NK-92 (cell line): ENCODE results near the gene CCAR1.
"Not testable (repeated sequence)": the region's sequence is repeated elsewhere in the genome, so short reads cannot be mapped to it uniquely, and the experiment has no call there.

Experiments
- DNase-seq: peaks from one replicate; lab custom pipeline; 2025; ENCODE audit not compliant: unreplicated experiment; lab: John Stamatoyannopoulos, UW

Gene CCAR1

GRCh38 chr10:68756766-68757165, 35.7 kb downstream of the CCAR1 start:
- DNase-seq: no peak

GRCh38 chr10:68759223-68759863, 38.3 kb downstream of the CCAR1 start:
- no peak for DNase-seq

DNA sequence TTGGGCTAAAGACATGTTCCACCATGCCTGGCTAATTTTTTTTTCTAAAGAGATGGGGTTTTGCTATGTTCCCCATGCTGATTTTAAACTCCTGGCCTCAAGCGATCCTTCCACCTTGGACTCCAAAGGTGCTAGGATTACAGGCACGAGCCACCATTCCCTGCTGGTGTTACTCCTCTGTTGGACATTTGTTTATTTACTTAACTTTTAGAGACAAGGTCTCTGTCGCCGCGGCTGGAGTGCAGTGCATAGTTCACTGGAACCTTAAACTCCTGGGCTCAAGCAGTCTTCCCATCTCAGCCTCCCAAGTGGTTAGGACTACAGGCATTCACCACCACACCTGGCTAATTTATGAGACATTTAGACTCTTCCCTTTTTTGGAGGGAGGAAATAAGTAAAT, 38.9 kb downstream of the CCAR1 start:
- no peak for DNase-seq

DNA sequence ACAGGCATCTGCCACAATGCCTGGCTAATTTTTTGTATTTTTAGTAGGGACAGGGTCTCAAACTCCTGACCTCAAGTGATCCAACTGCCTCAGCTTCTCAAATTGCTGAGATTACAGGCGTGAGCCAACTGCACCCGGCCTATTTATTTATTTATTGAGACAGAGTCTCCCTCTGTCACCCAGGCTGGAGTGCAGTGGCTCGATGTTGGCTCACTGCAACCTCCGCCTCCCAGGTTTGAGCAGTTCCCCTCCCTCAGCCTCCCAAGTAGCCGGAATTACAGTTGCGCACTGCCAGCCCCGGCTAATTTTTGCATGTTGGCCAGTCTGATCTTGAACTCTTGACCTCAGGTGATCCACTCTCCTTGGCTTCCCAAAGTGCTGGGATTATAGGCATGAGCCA, 46.4 kb downstream of the CCAR1 start:
- not testable (repeated sequence) for DNase-seq

DNA sequence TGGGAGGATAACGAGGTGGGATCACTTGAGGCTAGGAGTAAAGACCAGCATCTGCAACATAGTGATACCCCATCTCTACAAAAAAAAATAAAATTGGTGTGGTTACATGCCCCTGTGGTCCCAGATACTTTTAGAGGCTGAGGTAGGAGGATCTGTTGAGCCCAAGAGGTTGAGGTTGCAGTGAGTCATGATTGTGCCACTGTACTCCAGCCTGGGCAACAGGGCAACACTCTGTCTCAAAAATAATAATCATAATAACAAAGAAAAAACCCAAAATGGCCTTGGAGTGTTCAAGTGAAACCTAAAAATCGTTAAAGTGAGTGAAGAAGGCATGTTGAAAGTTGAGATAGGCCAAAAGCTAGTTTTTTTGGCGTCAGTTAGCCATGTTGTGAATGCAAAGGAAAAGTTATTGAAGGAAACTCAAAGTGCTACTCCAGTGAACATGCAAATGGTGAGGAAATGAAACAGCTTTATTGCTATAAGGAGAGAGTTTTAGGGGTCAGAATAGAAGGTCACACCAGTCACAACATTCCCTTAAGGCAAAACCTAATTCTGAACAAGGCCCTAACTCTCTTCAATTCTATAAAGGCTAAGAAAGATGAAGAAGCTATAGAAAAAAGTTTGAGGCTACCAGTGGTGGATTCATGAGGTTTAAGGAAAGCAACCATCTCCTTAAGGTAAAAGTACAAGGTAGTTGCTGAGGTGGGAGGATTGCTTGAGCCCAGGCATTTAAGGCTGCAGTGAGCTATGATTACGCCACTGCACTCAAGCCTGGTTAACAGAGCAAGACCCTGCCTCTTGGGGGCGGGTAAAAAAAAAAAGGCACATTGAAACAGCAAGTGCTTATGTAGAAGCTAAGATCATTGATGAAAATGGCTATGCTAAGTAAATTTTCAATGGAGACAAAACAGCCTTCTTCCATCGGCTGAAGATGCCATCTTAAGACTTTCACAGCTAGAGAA, 60.9 kb downstream of the CCAR1 start:
- DNase-seq: no peak

- DNase-seq: no peak
Measured at GRCh38 chr10:68784476-68784875, 63.4 kb downstream of the CCAR1 start.

GRCh38 chr10:68787813-68788212, 66.8 kb downstream of the CCAR1 start:
- no peak for DNase-seq

GRCh38 chr10:68790476-68790875, 69.4 kb downstream of the CCAR1 start:
- DNase-seq: no peak

GRCh38 chr10:68792115-68792514, 71.1 kb downstream of the CCAR1 start:
- DNase-seq: no peak

DNA sequence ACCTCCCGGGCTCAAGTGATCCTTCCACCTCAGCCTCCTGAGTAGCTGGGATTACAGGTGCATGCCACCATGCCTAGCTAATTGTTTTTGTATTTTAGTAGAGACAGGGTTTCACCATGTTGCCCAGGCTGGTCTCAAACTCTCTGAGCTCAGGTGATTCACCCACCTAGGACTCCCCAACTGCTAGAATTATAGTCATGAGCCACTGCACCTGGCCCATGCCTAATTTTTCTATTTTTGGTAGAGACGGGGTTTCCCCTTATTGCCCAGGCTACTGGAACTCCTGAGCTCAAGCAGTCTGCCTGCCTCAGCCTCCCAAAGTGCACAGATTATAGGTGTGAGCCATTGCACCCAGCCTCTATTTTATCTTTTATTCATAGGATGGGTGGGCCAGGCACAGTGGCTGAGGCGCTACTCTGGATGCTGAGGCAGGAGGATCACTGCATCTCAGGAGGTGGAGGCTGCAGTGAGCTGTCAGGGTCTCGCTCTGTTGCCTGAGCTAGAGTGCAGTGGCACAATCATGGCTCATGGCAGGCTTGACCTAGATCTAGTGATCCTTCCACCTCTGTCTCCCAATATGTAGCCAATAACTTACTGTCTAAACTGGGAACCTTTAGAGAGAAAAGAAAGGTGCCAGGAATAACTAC, 75.0 kb downstream of the CCAR1 start:
- DNase-seq: no peak

DNA sequence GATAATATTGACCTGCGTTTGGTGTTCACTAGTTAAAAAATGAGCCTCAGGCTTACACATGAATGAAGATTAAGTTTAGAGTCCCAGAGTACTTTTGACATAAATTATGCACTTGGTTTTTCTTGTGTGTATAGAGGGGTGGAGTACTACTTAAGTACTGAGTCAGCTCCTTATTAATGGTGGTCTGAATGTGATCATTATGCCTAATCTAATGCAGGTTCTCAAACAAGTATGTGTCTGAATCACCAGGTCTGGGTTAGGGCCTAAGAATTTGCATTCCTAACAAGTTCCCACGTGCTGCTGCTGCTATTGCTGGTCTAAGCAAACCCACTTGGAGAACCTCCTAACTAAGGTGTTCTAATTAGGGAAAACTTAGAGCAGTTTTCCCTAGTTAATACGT, 75.6 kb downstream of the CCAR1 start:
- DNase-seq: no peak

- DNase-seq: no peak
Measured at GRCh38 chr10:68800211-68800610, 79.2 kb downstream of the CCAR1 start.

DNA sequence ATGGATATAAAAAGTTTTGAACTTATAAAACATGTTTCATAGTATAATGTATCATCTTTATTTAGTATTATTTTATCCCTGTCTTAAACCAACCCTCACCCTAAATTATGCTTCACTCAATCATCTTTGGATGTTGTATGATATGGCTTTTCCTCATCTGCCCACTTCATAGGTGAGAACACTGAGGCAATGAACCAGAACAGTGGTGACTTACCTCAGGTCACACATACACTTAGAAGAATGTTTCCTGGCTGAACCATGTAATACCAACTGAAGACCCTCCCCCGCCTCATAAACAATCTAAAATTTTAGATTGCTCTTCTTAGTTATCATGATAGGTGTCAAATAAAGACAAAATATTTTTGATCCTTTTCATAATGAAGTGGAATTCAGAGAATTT, 83.7 kb downstream of the CCAR1 start:
- no peak for DNase-seq

- DNase-seq: not testable (repeated sequence)
Measured at GRCh38 chr10:68810830-68811229, 89.8 kb downstream of the CCAR1 start.

GRCh38 chr10:68811314-68812009, 90.4 kb downstream of the CCAR1 start:
- DNase-seq: no peak

GRCh38 chr10:68812420-68812819, 91.4 kb downstream of the CCAR1 start:
- no peak for DNase-seq

GRCh38 chr10:68813559-68813958, 92.5 kb downstream of the CCAR1 start:
- no peak for DNase-seq

- no peak for DNase-seq
Measured at GRCh38 chr10:68816796-68817412, 95.9 kb downstream of the CCAR1 start.

DNA sequence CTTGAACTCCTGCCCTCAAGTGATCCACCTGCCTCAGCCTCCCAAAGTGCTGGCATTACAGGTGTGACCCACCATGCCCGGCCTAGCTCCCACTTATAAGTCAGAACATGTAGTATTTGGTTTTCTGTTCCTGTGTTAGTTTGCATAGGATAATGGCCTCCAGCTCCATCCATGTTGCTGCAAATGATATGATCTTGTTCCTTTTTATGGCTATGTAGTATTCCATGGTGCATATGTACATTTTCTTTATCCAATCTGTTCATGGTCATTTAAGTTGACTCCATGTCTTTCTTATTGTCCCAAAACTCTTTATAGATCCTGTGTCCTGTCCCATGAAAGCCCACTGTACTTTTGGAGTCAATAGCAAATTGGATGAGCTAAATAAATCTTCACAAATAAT, 99.3 kb downstream of the CCAR1 start:
- not testable (repeated sequence) for DNase-seq

- not testable (repeated sequence) for DNase-seq
Measured at GRCh38 chr10:68822626-68823025, 101.6 kb downstream of the CCAR1 start.
